ENCODE data around the gene UBE2J2. TPM values are rescaled to one million over a fixed set of nuclear protein-coding genes. Genes with fewer than 3 reads are reported as not detected.
A peak's percentile ranks its signal among the peaks of the same experiment; 100 is the strongest.

The UBE2J2 gene
- total and polyA plus RNA-seq, 2 of the 13 experiments (the other 11 are each of a cell fraction or from before 2014, with no cell fraction given) = 25.4 to 29.4 TPM

DNA sequence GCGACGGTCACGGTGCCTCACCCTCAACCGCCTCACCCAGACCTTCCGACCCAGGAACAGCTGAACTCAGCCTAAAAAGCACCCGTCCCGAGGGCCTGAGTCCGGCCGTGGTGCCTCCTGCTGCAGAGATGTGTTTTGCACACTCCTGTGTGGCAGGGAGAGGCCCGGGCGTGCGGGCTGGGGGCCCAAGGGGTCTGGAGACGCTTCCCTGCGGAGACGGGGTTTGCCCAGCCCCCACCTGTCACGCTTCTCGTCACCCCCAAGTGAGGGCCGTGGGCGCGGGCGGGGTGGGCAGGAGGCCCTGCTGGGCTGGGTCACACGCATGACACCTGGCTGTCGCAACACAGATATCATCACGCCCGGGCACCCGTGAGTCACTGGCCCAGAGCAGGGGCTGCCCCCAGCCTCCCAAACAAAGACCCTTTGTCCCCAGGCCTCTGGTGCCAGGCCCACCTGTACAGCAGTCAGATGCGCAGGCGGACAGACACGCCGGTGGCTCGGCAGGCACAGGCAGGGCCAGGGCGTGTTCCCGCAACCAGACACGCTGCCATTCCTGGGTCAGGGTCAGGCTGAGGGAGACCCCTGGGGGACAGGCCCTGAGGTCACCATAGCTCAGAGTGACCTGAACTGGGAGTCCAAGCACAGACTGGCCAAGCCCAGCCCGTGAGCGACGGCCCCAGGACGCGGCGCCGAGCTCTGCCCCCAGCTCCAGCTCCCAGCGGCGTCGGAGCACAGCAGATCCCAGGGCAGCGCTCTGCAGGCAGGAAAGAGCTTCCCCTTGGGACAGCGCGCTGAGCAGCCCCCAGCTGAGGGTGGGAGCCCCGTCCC, 35.6 kb downstream of the UBE2J2 start (continued):
- TF ChIP-seq, protein P1, sequence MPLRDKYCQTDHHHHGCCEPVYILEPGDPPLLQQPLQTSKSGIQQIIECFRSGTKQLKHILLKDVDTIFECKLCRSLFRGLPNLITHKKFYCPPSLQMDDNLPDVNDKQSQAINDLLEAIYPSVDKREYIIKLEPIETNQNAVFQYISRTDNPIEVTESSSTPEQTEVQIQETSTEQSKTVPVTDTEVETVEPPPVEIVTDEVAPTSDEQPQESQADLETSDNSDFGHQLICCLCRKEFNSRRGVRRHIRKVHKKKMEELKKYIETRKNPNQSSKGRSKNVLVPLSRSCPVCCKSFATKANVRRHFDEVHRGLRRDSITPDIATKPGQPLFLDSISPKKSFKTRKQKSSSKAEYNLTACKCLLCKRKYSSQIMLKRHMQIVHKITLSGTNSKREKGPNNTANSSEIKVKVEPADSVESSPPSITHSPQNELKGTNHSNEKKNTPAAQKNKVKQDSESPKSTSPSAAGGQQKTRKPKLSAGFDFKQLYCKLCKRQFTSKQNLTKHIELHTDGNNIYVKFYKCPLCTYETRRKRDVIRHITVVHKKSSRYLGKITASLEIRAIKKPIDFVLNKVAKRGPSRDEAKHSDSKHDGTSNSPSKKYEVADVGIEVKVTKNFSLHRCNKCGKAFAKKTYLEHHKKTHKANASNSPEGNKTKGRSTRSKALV (CRISPR knock-in tag; IDR thresholded peaks at IDR 0.05) = peak; percentile 70; the same call in 1 of the 2 replicates
- no peak for TF ChIP-seq CSRNP2 (CRISPR knock-in tag; conservative IDR thresholded peaks at IDR 0.05; ENCODE audit: low read depth)
- TF ChIP-seq YY1 (IDR thresholded peaks at IDR 0.05; ENCODE audit: insufficient read depth, insufficient replicate concordance, low read depth, low read length) = no peak
- TF ChIP-seq KAT7 (CRISPR knock-in tag; IDR thresholded peaks at IDR 0.05; ENCODE audit: borderline replicate concordance) = no peak; the same call in 1 of the 2 replicates
- TF ChIP-seq NCOA1 (CRISPR knock-in tag; IDR thresholded peaks at IDR 0.05) = peak; percentile 80; the same call in 1 of the 2 replicates
- peak; percentile 89 for TF ChIP-seq RXRA (CRISPR knock-in tag; IDR thresholded peaks at IDR 0.05)
- TF ChIP-seq, protein P2, sequence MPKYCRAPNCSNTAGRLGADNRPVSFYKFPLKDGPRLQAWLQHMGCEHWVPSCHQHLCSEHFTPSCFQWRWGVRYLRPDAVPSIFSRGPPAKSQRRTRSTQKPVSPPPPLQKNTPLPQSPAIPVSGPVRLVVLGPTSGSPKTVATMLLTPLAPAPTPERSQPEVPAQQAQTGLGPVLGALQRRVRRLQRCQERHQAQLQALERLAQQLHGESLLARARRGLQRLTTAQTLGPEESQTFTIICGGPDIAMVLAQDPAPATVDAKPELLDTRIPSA (CRISPR knock-in tag; IDR thresholded peaks at IDR 0.05; ENCODE audit: borderline replicate concordance) = no peak
- peak; percentile 51; the same call in 1 of the 2 replicates for TF ChIP-seq NFKB2 (CRISPR knock-in tag; IDR thresholded peaks at IDR 0.05; ENCODE audit: borderline replicate concordance)
- peak in 1 of 2 experiments; percentile 50; a peak in 1 of 4 replicates for TF ChIP-seq POLR2A (IDR thresholded peaks at IDR 0.05; ENCODE audit: insufficient read depth in 1 of 2, low read depth in 2 of 2, low read length in 2 of 2)
- peak; percentile 47; the same call in 1 of the 2 replicates for TF ChIP-seq JUN (CRISPR knock-in tag; IDR thresholded peaks at IDR 0.05)
- no peak for TF ChIP-seq PRDM4 (CRISPR knock-in tag; IDR thresholded peaks at IDR 0.05; ENCODE audit: borderline replicate concordance)
- TF ChIP-seq ZNF562 (CRISPR knock-in tag; IDR thresholded peaks at IDR 0.05; ENCODE audit: borderline replicate concordance) = no peak
- TF ChIP-seq RFX1 (IDR thresholded peaks at IDR 0.05) = no peak
- no peak for TF ChIP-seq MED13 (CRISPR knock-in tag; IDR thresholded peaks at IDR 0.05)
- TF ChIP-seq ZNF766 (CRISPR knock-in tag; IDR thresholded peaks at IDR 0.05; ENCODE audit: borderline replicate concordance) = no peak
- TF ChIP-seq ZNF280B (CRISPR knock-in tag; IDR thresholded peaks at IDR 0.05; ENCODE audit: borderline replicate concordance) = no peak

All from HepG2 (cell line).